Activated B cell treated with CpG ODN at 0.5 μM for 24 hours (primary cell): ENCODE results near the gene FXN. TPM values are rescaled to one million over a fixed set of nuclear protein-coding genes. Genes with fewer than 3 reads are reported as not detected.
A peak's percentile ranks its signal among the peaks of the same experiment; 100 is the strongest.

Source experiments
- ATAC-seq: fragments of 200-7000 bp; cut with Tn5 transposase; one replicate; pipeline ENCODE4 v1.10.0; 2021; ENCODE audit warnings: low read depth, mild to moderate bottlenecking, moderate library complexity
- CTCF ChIA-PET: fragments of 350-600 bp; sonication (Branson Sonifier 250); formaldehyde crosslinking; loops from one replicate; lab custom pipeline; 2021; ENCODE audit warnings: antibody characterized with exemption; lab: Charles Lee
- POLR2A ChIA-PET: fragments of 350-600 bp; sonication (Branson Sonifier 250); formaldehyde crosslinking; loops from one replicate; lab custom pipeline; 2021; ENCODE audit warnings: antibody characterized with exemption; lab: Charles Lee
- DNase-seq: peaks from one replicate; pipeline ENCODE4 v3.0.0; 2022
- H3K27ac Mint-ChIP-seq: one replicate; pipeline ENCODE4 v1.8.0; 2020; ENCODE audit warnings: mixed read lengths
- H3K27me3 Mint-ChIP-seq: one replicate; pipeline ENCODE4 v1.8.0; 2021; ENCODE audit warnings: mixed read lengths
- H3K36me3 Mint-ChIP-seq: one replicate; pipeline ENCODE4 v1.8.0; 2021; ENCODE audit warnings: low read depth, mixed read lengths
- H3K4me1 Mint-ChIP-seq: one replicate; pipeline ENCODE4 v1.8.0; 2021; ENCODE audit warnings: mixed read lengths
- H3K4me3 Mint-ChIP-seq: one replicate; pipeline ENCODE4 v1.8.0; 2020; ENCODE audit warnings: mild to moderate bottlenecking, mixed read lengths
- H3K9me3 Mint-ChIP-seq: one replicate; pipeline ENCODE4 v1.8.0; 2020; ENCODE audit warnings: mixed read lengths
- CTCF ChIP-seq: fragments of 200-600 bp; IDR thresholded peaks from one replicate; pipeline ENCODE4 v1.8.0; 2022; ENCODE audit warnings: antibody characterized with exemption, mild to moderate bottlenecking
- intact Hi-C: fragments of 100-400 bp; cut with micrococcal nuclease; formaldehyde crosslinking; loops from one replicate; pipeline ENCODE4 v1.15.1; 2024
- total RNA-seq: library from RNA; stranded (reverse); gene quantifications from 2 replicates; pipeline ENCODE4 v1.2.3, GENCODE V29; 2022

The FXN gene
- total RNA-seq, 1 donor from 2014 or later, result 17.7 TPM

- Mint-ChIP-seq H3K36me3 (peaks cover 1% of the 10 kb centered on the region), H3K4me1 (peaks cover 12% of the 10 kb centered on the region), H3K9me3 (no peaks in the 10 kb centered on the region), H3K27me3 (no peaks in the 10 kb centered on the region), H3K4me3 (no peak overlapping the region), H3K27ac (no peak overlapping the region)
- ChIA-PET CTCF (interaction anchor here (0.6 kb wide), 2 partner anchors 8 to 34 kb away, joined by 3 read pairs; no protein-coding TSS in a partner anchor), POLR2A (no interaction called here)
- DNase-seq, result no peak
- TF ChIP-seq CTCF, result no peak
- intact Hi-C loops, result loop anchor here (10.0 kb wide), 1 partner anchor 1224 kb away; the partner anchor contains the start of gene SMC5
- no peak for ATAC-seq
Measured at GRCh38 chr9:69030851-69031645, 4.5 kb upstream of the FXN start.

DNA sequence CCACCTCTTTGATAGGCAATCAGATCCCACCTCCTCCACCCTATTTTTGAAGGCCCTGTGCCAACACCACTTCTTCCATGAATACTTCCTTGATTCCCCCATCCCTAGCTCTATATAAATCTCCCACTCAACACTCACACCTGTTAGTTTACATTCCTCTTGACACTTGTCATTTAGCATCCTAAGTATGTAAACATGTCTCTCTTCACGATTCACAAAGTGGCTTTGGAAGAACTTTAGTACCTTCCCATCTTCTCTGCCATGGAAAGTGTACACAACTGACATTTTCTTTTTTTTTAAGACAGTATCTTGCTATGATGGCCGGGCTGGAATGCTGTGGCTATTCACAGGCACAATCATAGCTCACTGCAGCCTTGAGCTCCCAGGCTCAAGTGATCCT is 1.5 kb upstream of the FXN start:
- H3K4me3 Mint-ChIP-seq, result no peak overlapping the region
- intact Hi-C loops, result loop anchor here (2.0 to 10.0 kb wide), 2 partner anchors 253 to 1221 kb away; partner anchors contain the start of gene SMC5
- DNase-seq (no peak), ATAC-seq (no peak)
- peaks cover 5% of the 10 kb centered on the region for H3K36me3 Mint-ChIP-seq
- ChIA-PET POLR2A (no interaction called here), CTCF (interaction anchor here (1.6 kb wide), 1 partner anchor 159 kb away, joined by 12 read pairs; no protein-coding TSS in a partner anchor)
- H3K9me3 Mint-ChIP-seq, result no peaks in the 10 kb centered on the region
- H3K27ac Mint-ChIP-seq, result peak overlapping the region; percentile 2
- H3K27me3 Mint-ChIP-seq, result no peaks in the 10 kb centered on the region
- H3K4me1 Mint-ChIP-seq, result peaks cover 14% of the 10 kb centered on the region
- no peak for TF ChIP-seq CTCF

DNA sequence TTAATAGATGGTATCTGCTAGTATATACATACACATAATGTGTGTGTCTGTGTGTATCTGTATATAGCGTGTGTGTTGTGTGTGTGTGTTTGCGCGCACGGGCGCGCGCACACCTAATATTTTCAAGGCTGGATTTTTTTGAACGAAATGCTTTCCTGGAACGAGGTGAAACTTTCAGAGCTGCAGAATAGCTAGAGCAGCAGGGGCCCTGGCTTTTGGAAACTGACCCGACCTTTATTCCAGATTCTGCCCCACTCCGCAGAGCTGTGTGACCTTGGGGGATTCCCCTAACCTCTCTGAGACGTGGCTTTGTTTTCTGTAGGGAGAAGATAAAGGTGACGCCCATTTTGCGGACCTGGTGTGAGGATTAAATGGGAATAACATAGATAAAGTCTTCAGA is 757 bp downstream of the FXN start:
- Mint-ChIP-seq H3K27me3 (no peaks in the 10 kb centered on the region), H3K9me3 (no peaks in the 10 kb centered on the region), H3K4me1 (peaks cover 14% of the 10 kb centered on the region), H3K27ac (peak overlapping the region; percentile 85), H3K36me3 (peaks cover 5% of the 10 kb centered on the region), H3K4me3 (peak overlapping the region; percentile 96)
- intact Hi-C loops, result loop anchor here (1.0 to 10.0 kb wide), 6 partner anchors 86 to 1218 kb away; partner anchors contain the start of genes PIP5K1B, SMC5 and TJP2
- TF ChIP-seq CTCF, result no peak
- CTCF ChIA-PET, result interaction anchor here (1.0 to 1.6 kb wide), 4 partner anchors 12 to 157 kb away, joined by 3 to 6 read pairs (median 3); no protein-coding TSS in a partner anchor
- no peak for DNase-seq
- ATAC-seq, result no peak
- POLR2A ChIA-PET, result interaction anchor here (0.7 to 1.4 kb wide), 4 partner anchors 12 to 404 kb away, joined by 3 to 5 read pairs (median 4); no protein-coding TSS in a partner anchor

- Mint-ChIP-seq H3K9me3 (no peaks in the 10 kb centered on the region), H3K36me3 (peaks cover 5% of the 10 kb centered on the region), H3K27ac (peak overlapping the region; percentile 85), H3K4me3 (peak overlapping the region; percentile 96), H3K27me3 (no peaks in the 10 kb centered on the region), H3K4me1 (peaks cover 14% of the 10 kb centered on the region)
- DNase-seq (no peak), ATAC-seq (no peak)
- ChIA-PET POLR2A (interaction anchor here (0.7 to 1.4 kb wide), 2 partner anchors 12 to 404 kb away, joined by 3 to 4 read pairs; no protein-coding TSS in a partner anchor), CTCF (interaction anchor here (1.0 kb wide), 2 partner anchors 17 to 156 kb away, joined by 3 read pairs; no protein-coding TSS in a partner anchor)
- no peak for TF ChIP-seq CTCF
- intact Hi-C loops, result loop anchor here (1.0 to 10.0 kb wide), 6 partner anchors 86 to 1218 kb away; partner anchors contain the start of genes PIP5K1B, SMC5 and TJP2
Measured at GRCh38 chr9:69036799-69037198, 1.2 kb downstream of the FXN start.

DNA sequence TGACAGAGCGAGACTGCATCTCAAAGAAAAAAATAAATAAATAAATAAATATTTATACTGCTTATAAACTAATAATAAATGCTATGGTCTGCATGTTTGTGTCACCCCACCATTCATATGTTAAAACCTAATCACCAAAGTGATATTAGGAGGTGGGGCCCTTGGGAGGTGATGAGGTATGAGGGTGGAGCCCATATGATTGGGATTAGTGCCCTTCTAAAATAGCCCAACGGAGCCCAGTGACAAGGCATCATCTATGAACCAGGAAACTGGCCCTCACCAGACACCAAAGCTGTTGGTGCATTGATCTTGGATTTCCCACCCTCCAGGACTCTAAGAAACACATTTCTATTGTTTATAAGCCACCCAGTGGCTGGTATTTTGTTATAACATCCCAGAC is 5.1 kb downstream of the FXN start:
- H3K36me3 Mint-ChIP-seq, result peaks cover 22% of the 10 kb centered on the region
- no peak for ATAC-seq
- peaks cover 10% of the 10 kb centered on the region for H3K4me1 Mint-ChIP-seq
- intact Hi-C loops, result no loop called here
- POLR2A ChIA-PET, result no interaction called here
- H3K27me3 Mint-ChIP-seq, result no peaks in the 10 kb centered on the region
- H3K4me3 Mint-ChIP-seq, result no peak overlapping the region
- no peak for DNase-seq
- H3K9me3 Mint-ChIP-seq, result no peaks in the 10 kb centered on the region
- CTCF ChIA-PET, result no interaction called here
- TF ChIP-seq CTCF, result no peak
- H3K27ac Mint-ChIP-seq, result no peak overlapping the region
